Muscle of leg (tissue), 11 donors: ENCODE data around the gene BIN2. TPM values are rescaled to one million over a fixed set of nuclear protein-coding genes. Genes with fewer than 3 reads are reported as not detected.
"Not testable (repeated sequence)": the region's sequence is repeated elsewhere in the genome, so short reads cannot be mapped to it uniquely, and the experiment has no call there.

Source experiments
- DNase-seq: peaks from one replicate; pipeline ENCODE4 v3.0.0; 2013
- H3K27ac ChIP-seq: one replicate; pipeline ENCODE4 v1.5.1; 2013; ENCODE audit warnings: mild to moderate bottlenecking, low read length, control low read depth
- H3K27me3 ChIP-seq: one replicate; pipeline ENCODE4 v1.6.1; 2013; ENCODE audit warnings: low read length; ENCODE audit not compliant: control insufficient read depth, insufficient read depth
- H3K36me3 ChIP-seq: one replicate; pipeline ENCODE4 v1.6.1; 2013; ENCODE audit warnings: low read length; ENCODE audit not compliant: control insufficient read depth, insufficient read depth
- H3K4me1 ChIP-seq: one replicate; pipeline ENCODE4 v1.6.1; 2013; ENCODE audit warnings: low read length; ENCODE audit not compliant: control insufficient read depth, insufficient read depth
- H3K4me3 ChIP-seq: one replicate; pipeline ENCODE4 v1.5.1; 2013; ENCODE audit warnings: low read length, control low read depth
- H3K9me3 ChIP-seq: replicated peaks from 2 replicates; pipeline ENCODE4 v1.6.1; 2013; ENCODE audit warnings: low read depth, low read length; ENCODE audit not compliant: control insufficient read depth
- WGBS: methylation state at CpG from one replicate; pipeline ENCODE4 v1.1.5; 2013; ENCODE audit warnings: missing lambda C conversion rate; ENCODE audit not compliant: insufficient coverage; 5-methylcytosine and 5-hydroxymethylcytosine counted together
- polyA plus RNA-seq, 8 donors: library from polyadenylated mRNA; unstranded; fragments of 120-200 nt; gene quantifications; one replicate each; pipeline versions ENCODE4 v1.2.1 to v1.2.3, GENCODE V29; 2013; ENCODE audit warnings: inconsistent platforms in 1 of 8, low replicate concordance in 1 of 8; ENCODE audit not compliant: insufficient read length in 8 of 8, insufficient read depth in 1 of 8
- total RNA-seq: library from RNA; stranded (reverse); fragments of 120-200 nt; gene quantifications from one replicate; pipeline ENCODE4 v1.2.4, GENCODE V29; 2013

The BIN2 gene
- total and polyA plus RNA-seq, 9 donors = 1.8 to 3.0 (median 2.6) TPM

GRCh38 chr12:51262758-51263177 lies 61.2 kb downstream of the BIN2 start:
- DNase-seq = no peak
- Histone ChIP-seq H3K4me3 (no peak overlapping the region), H3K4me1 (no peaks in the 10 kb centered on the region), H3K27me3 (peaks cover 4% of the 10 kb centered on the region), H3K36me3 (no peaks in the 10 kb centered on the region), H3K27ac (no peak overlapping the region), H3K9me3 (no peaks in the 10 kb centered on the region)
- 84% methylated on average over 4 of the region's 7 CpGs for WGBS

GRCh38 chr12:51259600-51259999 lies 64.4 kb downstream of the BIN2 start:
- not testable (repeated sequence) for H3K9me3 ChIP-seq, H3K36me3 ChIP-seq, H3K4me1 ChIP-seq, DNase-seq, H3K27me3 ChIP-seq, H3K4me3 ChIP-seq, H3K27ac ChIP-seq
- no CpG with 5 or more reads among the region's 1 CpG for WGBS

GRCh38 chr12:51254536-51254935 lies 69.4 kb downstream of the BIN2 start:
- no peaks in the 10 kb centered on the region for H3K9me3 ChIP-seq
- H3K4me3 ChIP-seq = no peak overlapping the region
- H3K27ac ChIP-seq = no peak overlapping the region
- H3K4me1 ChIP-seq = no peaks in the 10 kb centered on the region
- H3K36me3 ChIP-seq = no peaks in the 10 kb centered on the region
- no peaks in the 10 kb centered on the region for H3K27me3 ChIP-seq
- DNase-seq = no peak
- 76% methylated on average over 4 of the region's 4 CpGs for WGBS

GRCh38 chr12:51253276-51253675 lies 70.7 kb downstream of the BIN2 start:
- Histone ChIP-seq H3K4me3 (no peak overlapping the region), H3K9me3 (no peaks in the 10 kb centered on the region), H3K27ac (no peak overlapping the region), H3K27me3 (no peaks in the 10 kb centered on the region), H3K36me3 (no peaks in the 10 kb centered on the region), H3K4me1 (no peaks in the 10 kb centered on the region)
- WGBS = no CpG with 5 or more reads among the region's 1 CpG
- DNase-seq = no peak

- H3K27me3 ChIP-seq = no peaks in the 10 kb centered on the region
- H3K36me3 ChIP-seq = peaks cover 13% of the 10 kb centered on the region
- H3K4me3 ChIP-seq = no peak overlapping the region
- peaks cover 4% of the 10 kb centered on the region for H3K4me1 ChIP-seq
- no peak overlapping the region for H3K27ac ChIP-seq
- 74% methylated on average over 7 of the region's 14 CpGs for WGBS
- DNase-seq = no peak
- no peaks in the 10 kb centered on the region for H3K9me3 ChIP-seq
These were observed 76.3 kb downstream of the BIN2 start for GRCh38 chr12:51247523-51248206.

- no peak overlapping the region for H3K4me3 ChIP-seq
- peaks cover 4% of the 10 kb centered on the region for H3K4me1 ChIP-seq
- peaks cover 23% of the 10 kb centered on the region for H3K36me3 ChIP-seq
- H3K9me3 ChIP-seq = no peaks in the 10 kb centered on the region
- DNase-seq = peak; percentile 64
- no CpG with 5 or more reads among the region's 7 CpGs for WGBS
- no peaks in the 10 kb centered on the region for H3K27me3 ChIP-seq
- H3K27ac ChIP-seq = no peak overlapping the region
These were observed 77.6 kb downstream of the BIN2 start for GRCh38 chr12:51246254-51246853.

- DNase-seq = no peak
- Histone ChIP-seq H3K4me3 (no peak overlapping the region), H3K36me3 (peaks cover 30% of the 10 kb centered on the region), H3K27me3 (no peaks in the 10 kb centered on the region), H3K9me3 (no peaks in the 10 kb centered on the region), H3K27ac (no peak overlapping the region), H3K4me1 (peaks cover 4% of the 10 kb centered on the region)
- 86% methylated on average over 9 of the region's 11 CpGs for WGBS
These were observed 78.3 kb downstream of the BIN2 start for GRCh38 chr12:51245476-51246253.

- H3K4me3 ChIP-seq = no peak overlapping the region
- no peaks in the 10 kb centered on the region for H3K9me3 ChIP-seq
- no peak overlapping the region for H3K27ac ChIP-seq
- DNase-seq = no peak
- peaks cover 12% of the 10 kb centered on the region for H3K4me1 ChIP-seq
- H3K27me3 ChIP-seq = no peaks in the 10 kb centered on the region
- peaks cover 35% of the 10 kb centered on the region for H3K36me3 ChIP-seq
- 85% methylated on average over 4 of the region's 4 CpGs for WGBS
These were observed 79.7 kb downstream of the BIN2 start for GRCh38 chr12:51244269-51244668.

- Histone ChIP-seq H3K9me3 (no peaks in the 10 kb centered on the region), H3K36me3 (peaks cover 35% of the 10 kb centered on the region), H3K4me3 (no peak overlapping the region), H3K27me3 (no peaks in the 10 kb centered on the region), H3K4me1 (peaks cover 16% of the 10 kb centered on the region), H3K27ac (no peak overlapping the region)
- peak; percentile 32 for DNase-seq
- WGBS = 83% methylated on average over 6 of the region's 7 CpGs
These were observed 81.1 kb downstream of the BIN2 start for GRCh38 chr12:51242876-51243275.

GRCh38 chr12:51242120-51242519 lies 81.9 kb downstream of the BIN2 start:
- H3K36me3 ChIP-seq = peaks cover 35% of the 10 kb centered on the region
- DNase-seq = no peak
- peaks cover 16% of the 10 kb centered on the region for H3K4me1 ChIP-seq
- 84% methylated on average over 3 of the region's 7 CpGs for WGBS
- H3K27me3 ChIP-seq = no peaks in the 10 kb centered on the region
- no peak overlapping the region for H3K4me3 ChIP-seq
- H3K9me3 ChIP-seq = no peaks in the 10 kb centered on the region
- no peak overlapping the region for H3K27ac ChIP-seq
